HepG2 (cell line): ENCODE measurements around the gene RAB42. TPM values are rescaled to one million over a fixed set of nuclear protein-coding genes. Genes with fewer than 3 reads are reported as not detected.

Experiments used
- CEBPZ ChIP-seq: IDR thresholded peaks from 2 replicates; pipeline ENCODE4 v1.6.1; 2012; ENCODE audit warnings: low read length, improper control_type of control experiment
- CREB1 ChIP-seq, 2 experiments: fragments of 450-650 bp in 1 of 2; IDR thresholded peaks; 2 replicates each; pipeline ENCODE4 v1.6.1; 2016 to 2017; ENCODE audit warnings: control low read depth in 1 of 2, mild to moderate bottlenecking in 1 of 2, missing compliant biosample characterization in 1 of 2, missing genetic modification characterization in 1 of 2
- EHMT2 ChIP-seq: fragments of 200-600 bp; sonication (generic); IDR thresholded peaks from 2 replicates; pipeline ENCODE4 v1.7.0; 2017; ENCODE audit warnings: antibody characterized with exemption, low read depth, low read length, borderline replicate concordance
- ELK4 ChIP-seq: sonication (generic); formaldehyde crosslinking; IDR thresholded peaks from 2 replicates; pipeline ENCODE4 v1.9.0; 2021; ENCODE audit warnings: missing genetic modification reagents, borderline replicate concordance
- FOSL1 ChIP-seq: sonication (generic); formaldehyde crosslinking; IDR thresholded peaks from 2 replicates; pipeline ENCODE4 v1.9.0; 2021; ENCODE audit warnings: missing genetic modification reagents, borderline replicate concordance
- GZF1 ChIP-seq: sonication (generic); formaldehyde crosslinking; IDR thresholded peaks from 2 replicates; pipeline ENCODE4 v1.5.1; 2020; ENCODE audit warnings: mild to moderate bottlenecking, missing genetic modification reagents
- LBX2 ChIP-seq: sonication (generic); formaldehyde crosslinking; IDR thresholded peaks from 2 replicates; pipeline ENCODE4 v1.5.0; 2020; ENCODE audit warnings: missing genetic modification reagents, mild to moderate bottlenecking, borderline replicate concordance
- MTF2 ChIP-seq: sonication (generic); formaldehyde crosslinking; IDR thresholded peaks from 2 replicates; pipeline ENCODE4 v1.5.0; 2020; ENCODE audit warnings: missing genetic modification reagents, borderline replicate concordance
- NFIC ChIP-seq: IDR thresholded peaks from 2 replicates; pipeline ENCODE4 v1.6.1; 2012; ENCODE audit warnings: mild to moderate bottlenecking, low read length, inconsistent platforms
- SETDB1 ChIP-seq: sonication (generic); formaldehyde crosslinking; IDR thresholded peaks from 2 replicates; pipeline ENCODE4 v1.5.1; 2020; ENCODE audit warnings: missing genetic modification reagents, mild to moderate bottlenecking, borderline replicate concordance
- TAF1 ChIP-seq: sonication (generic); formaldehyde crosslinking; IDR thresholded peaks from 2 replicates; pipeline ENCODE4 v1.4.0; 2020; ENCODE audit warnings: missing genetic modification reagents
- THAP11 ChIP-seq: IDR thresholded peaks from 2 replicates; pipeline ENCODE4 v1.6.1; 2016; ENCODE audit warnings: missing biosample characterization, missing genetic modification reagents
- THAP8 ChIP-seq: sonication (generic); formaldehyde crosslinking; IDR thresholded peaks from 2 replicates; pipeline ENCODE4 v1.5.1; 2020; ENCODE audit warnings: missing genetic modification reagents, mild to moderate bottlenecking, borderline replicate concordance
- ZBTB20 ChIP-seq: sonication (generic); formaldehyde crosslinking; IDR thresholded peaks from 2 replicates; pipeline ENCODE4 v1.8.1; 2023; ENCODE audit warnings: missing genetic modification reagents, low read depth, mild to moderate bottlenecking, borderline replicate concordance
- ZBTB43 ChIP-seq: sonication (generic); formaldehyde crosslinking; conservative IDR thresholded peaks from 2 replicates; pipeline ENCODE4 v1.4.0; 2020; ENCODE audit warnings: missing genetic modification reagents
- ZFP37 ChIP-seq: sonication (generic); formaldehyde crosslinking; IDR thresholded peaks from 2 replicates; pipeline ENCODE4 v1.4.0; 2020; ENCODE audit warnings: missing genetic modification reagents, borderline replicate concordance
- ZFP41 ChIP-seq: sonication (generic); formaldehyde crosslinking; IDR thresholded peaks from 2 replicates; pipeline ENCODE4 v1.4.0; 2020; ENCODE audit warnings: mild to moderate bottlenecking, missing genetic modification reagents, borderline replicate concordance
- ZNF264 ChIP-seq: sonication (generic); formaldehyde crosslinking; IDR thresholded peaks from 2 replicates; pipeline ENCODE4 v1.4.0; 2020; ENCODE audit warnings: missing genetic modification reagents
- ZNF331 ChIP-seq: sonication (generic); formaldehyde crosslinking; IDR thresholded peaks from 2 replicates; pipeline ENCODE4 v1.4.0; 2020; ENCODE audit warnings: missing genetic modification reagents
- ZNF367 ChIP-seq: sonication (generic); formaldehyde crosslinking; IDR thresholded peaks from 2 replicates; pipeline ENCODE4 v1.4.0; 2020; ENCODE audit warnings: missing genetic modification reagents, borderline replicate concordance
- ZNF879 ChIP-seq: sonication (generic); formaldehyde crosslinking; IDR thresholded peaks from 2 replicates; pipeline ENCODE4 v1.8.1; 2023; ENCODE audit warnings: missing genetic modification reagents
- polyA plus RNA-seq, 8 experiments: library from polyadenylated mRNA; depleted of rRNA in 3 of 8; stranded (reverse) in 7 of 8; unstranded in 1 of 8; fragments of >200 nt; fragmentation: Illumina TruSeq in 4 of 8; extraction: Trizol in 4 of 8; gene quantifications; 2 replicates each; pipeline versions ENCODE4 v1.2.1 to v1.2.3, GENCODE V29; 2011 to 2016; ENCODE audit warnings: low read depth in 4 of 8, missing spikeins in 1 of 8, mixed read lengths in 1 of 8; ENCODE audit not compliant: insufficient read depth in 1 of 8
- total RNA-seq, 5 experiments: library from RNA; depleted of rRNA; stranded (reverse); fragments of >200 nt; fragmentation: Illumina TruSeq; extraction: Trizol; gene quantifications; 2 replicates each; pipeline ENCODE4 v1.2.3, GENCODE V29; 2016; ENCODE audit warnings: low read depth in 1 of 5

Gene RAB42
- total and polyA plus RNA-seq, 2 of the 13 experiments (the other 11 are each of a cell fraction or from before 2014, with no cell fraction given), result 10.4 to 166 TPM

- TF ChIP-seq SETDB1 (CRISPR knock-in tag), result no peak
- no peak for TF ChIP-seq CEBPZ
- no peak; the same call in 1 of the 2 replicates for TF ChIP-seq ELK4 (CRISPR knock-in tag)
- TF ChIP-seq ZNF879, result no peak
- no peak; the same call in none of the 2 replicates for TF ChIP-seq GZF1 (CRISPR knock-in tag)
- 0 out of 2 replicates have a peak, but pooled peaks have one; percentile 38 for TF ChIP-seq ZNF367
- TF ChIP-seq THAP8 (CRISPR knock-in tag), result peak; percentile 77; the same call in 1 of the 2 replicates
- TF ChIP-seq THAP11 (CRISPR knock-in tag), result peak; percentile 92
- peak; percentile 29; the same call in 1 of the 2 replicates for TF ChIP-seq ZNF264 (CRISPR knock-in tag)
- TF ChIP-seq CREB1 (IDR thresholded peaks at IDR 0.05), result peak; percentile 55
- peak; percentile 84 for TF ChIP-seq CREB1 (CRISPR knock-in tag; IDR thresholded peaks at IDR 0.05)
- TF ChIP-seq ZBTB43, result no peak
- no peak for TF ChIP-seq FOSL1 (CRISPR knock-in tag)
- no peak; the same call in 1 of the 2 replicates for TF ChIP-seq ZNF331 (CRISPR knock-in tag)
- no peak for TF ChIP-seq NFIC
- no peak for TF ChIP-seq LBX2
- no peak for TF ChIP-seq ZFP41 (CRISPR knock-in tag)
- no peak for TF ChIP-seq ZFP37 (CRISPR knock-in tag)
- peak; percentile 44; the same call in 1 of the 2 replicates for TF ChIP-seq ZBTB20 (CRISPR knock-in tag)
- TF ChIP-seq TAF1 (CRISPR knock-in tag), result peak; percentile 98
- TF ChIP-seq EHMT2, result no peak
- no peak for TF ChIP-seq MTF2 (CRISPR knock-in tag)
Observed at GRCh38 chr1:28642847-28643635, 51.0 kb downstream of the RAB42 start, which contains the start of gene TAF12 (continued).
